Measurements from ENCODE around the gene SRP9.
"Not testable (repeated sequence)": the region's sequence is repeated elsewhere in the genome, so short reads cannot be mapped to it uniquely, and the experiment has no call there.

SRP9 gene

DNA sequence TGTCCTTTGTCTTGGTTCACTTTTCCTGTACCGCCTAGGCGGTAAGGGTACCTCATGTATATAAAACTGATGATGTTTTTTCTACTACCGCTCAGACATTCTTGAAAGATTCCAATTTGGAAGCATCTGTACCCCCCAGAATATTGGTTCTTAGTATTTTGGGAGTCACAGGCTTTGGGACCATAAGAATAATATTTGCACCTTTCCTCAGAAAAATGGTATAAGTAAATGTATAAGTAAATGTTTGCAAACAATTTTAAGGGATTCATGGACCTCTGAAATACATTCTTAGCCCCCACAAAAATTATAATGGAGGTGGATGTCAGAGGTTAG is 677 bp downstream of the SRP9 start:
- no peak for DNase-seq

DNA sequence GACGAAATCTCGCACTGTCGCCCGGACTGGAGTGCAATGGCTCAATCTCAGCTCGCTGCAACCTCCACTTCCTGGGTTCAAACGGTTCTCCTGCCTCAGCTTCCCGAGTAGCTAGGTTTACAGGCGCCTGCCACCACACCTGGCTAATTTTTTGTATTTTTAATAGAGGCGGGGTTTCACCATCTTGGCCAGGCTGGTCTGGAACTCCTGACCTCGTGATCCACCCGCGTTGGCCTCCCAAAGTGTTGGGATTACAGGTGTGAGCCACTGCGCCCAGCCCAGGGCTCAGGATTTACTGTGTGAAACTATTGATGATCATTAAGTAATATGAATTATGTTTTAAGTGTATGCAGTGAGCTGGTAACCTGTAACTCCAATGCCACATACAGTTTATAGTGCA is 1.5 kb downstream of the SRP9 start:
- DNase-seq: not testable (repeated sequence)

DNA sequence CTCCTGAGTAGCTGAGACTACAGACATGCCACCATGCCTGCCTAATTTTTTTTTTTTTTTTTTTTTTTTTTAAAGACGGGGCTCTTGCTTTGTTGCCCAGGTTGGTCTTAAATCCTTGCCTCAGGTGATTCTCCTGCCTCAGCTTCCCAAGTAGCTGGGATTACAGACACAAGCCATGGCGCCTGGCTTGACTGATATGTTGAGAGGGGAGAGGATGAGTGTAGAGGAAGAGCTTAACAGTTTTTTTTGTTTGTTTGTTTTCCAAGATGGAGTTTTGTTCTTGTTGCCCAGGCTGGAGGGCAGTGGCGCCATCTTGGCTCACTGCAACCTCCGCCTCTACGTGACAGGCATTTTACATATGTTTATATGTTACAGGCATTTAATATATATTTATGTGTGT is 2.5 kb downstream of the SRP9 start:
- DNase-seq: no peak

DNA sequence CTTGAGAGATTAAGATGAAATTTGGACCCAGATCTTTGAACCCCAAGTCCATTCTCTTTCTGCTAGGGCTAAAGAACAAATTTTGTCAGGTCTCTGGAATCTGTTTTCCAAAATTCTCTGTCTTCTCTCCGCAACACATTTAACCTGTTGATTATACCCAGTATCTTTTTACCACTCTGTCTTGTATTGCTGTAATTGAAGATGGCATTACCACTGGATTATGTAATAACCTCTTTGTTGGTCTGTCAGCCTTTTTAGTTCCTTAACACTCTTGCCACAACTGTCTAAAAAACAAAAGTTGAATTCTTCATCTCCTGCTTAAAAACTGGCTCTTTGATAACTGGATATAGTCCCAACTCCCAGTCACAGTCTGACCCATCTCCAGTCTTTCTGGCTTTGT is 3.0 kb downstream of the SRP9 start:
- DNase-seq: no peak

DNA sequence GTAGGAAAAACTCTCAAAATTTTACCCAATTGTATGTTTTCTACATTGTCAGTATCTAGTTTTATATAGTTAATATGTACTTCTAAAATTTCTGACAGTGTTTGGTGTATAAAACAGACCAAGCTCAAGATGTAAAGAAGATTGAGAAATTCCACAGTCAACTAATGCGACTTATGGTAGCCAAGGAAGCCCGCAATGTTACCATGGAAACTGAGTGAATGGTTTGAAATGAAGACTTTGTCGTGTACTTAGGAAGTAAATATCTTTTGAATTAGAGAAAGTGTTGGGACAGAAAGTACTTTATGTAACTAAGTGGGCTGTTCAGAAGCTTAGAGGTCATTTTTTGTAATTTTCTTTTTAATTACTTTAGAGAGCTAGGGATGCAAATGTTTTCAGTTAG is 11.5 kb downstream of the SRP9 start:
- DNase-seq: not testable (repeated sequence)

DNA sequence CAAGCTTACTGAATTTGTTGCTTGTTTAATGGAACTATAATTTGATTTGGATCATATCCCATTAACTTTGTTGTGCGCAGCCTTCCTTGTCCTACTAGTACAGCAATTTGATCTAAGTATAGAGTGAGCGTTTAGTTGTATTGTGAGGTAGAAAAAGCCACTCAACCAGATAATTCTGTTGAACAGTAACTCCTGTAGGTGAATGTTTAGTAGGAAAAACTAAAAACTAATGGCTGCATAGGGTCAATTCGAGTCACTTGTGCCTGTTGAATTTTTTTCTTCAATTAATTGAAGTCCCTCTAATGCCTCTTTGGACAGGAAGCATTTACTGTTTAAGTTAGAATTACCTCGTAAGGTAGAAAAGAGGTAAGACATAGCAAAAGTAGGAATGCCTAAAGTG is 17.3 kb downstream of the SRP9 start:
- DNase-seq: no peak

DNA sequence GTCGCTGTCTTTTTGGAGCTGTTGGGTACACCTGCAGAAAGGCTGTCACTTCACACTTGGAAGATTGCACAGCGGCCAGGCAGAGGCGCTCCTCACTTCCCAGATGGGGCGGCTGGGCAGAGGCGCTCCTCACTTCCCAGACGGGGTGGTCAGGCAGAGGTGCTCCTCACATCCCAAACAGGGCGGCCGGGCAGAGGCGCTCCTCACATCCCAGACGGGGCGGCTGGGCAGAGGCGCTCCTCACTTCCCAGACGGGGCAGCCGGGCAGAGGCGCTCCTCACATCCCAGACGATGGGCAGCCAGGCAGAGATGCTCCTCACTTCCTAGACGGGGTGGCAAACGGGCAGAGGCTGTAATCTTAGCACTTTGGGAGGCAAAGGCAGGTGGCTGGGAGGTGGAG is 18.5 kb downstream of the SRP9 start:
- DNase-seq: not testable (repeated sequence)

DNA sequence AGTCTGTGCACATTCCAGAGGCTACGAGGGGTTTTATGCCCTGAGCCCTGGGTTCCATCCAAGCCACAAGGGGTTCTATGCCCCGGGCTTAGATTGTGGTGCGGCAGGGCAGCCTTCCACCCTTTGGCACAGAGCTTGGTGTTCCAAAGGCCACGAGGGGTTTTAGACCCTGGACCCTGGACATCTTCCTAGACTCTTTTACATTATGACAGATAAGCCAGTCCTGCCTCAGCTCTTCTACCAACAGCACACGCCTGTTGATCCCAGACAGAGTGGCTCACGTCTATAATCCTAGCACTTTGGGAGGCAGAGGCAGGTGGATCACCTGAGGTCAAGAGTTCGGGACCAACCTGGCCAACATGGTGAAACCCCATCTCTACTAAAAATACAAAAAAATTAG is 23.5 kb downstream of the SRP9 start:
- DNase-seq: not testable (repeated sequence)

DNA sequence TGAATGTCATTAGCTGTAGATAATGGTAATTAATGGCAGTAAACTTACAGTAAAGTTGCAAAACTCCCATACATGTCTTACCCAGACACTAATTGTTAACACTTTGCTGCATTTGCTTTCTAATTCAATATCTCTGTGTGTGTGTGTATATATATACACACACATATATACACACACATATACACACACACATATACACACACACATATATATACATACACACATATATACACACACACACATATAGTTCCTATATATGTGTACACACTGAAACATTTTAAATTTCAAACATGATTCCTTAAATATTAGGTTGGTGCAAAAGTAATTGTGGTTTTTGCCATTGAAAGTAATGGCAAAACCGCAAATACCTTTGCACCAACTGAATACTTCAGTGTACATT is 28.6 kb downstream of the SRP9 start:
- DNase-seq: no peak

DNA sequence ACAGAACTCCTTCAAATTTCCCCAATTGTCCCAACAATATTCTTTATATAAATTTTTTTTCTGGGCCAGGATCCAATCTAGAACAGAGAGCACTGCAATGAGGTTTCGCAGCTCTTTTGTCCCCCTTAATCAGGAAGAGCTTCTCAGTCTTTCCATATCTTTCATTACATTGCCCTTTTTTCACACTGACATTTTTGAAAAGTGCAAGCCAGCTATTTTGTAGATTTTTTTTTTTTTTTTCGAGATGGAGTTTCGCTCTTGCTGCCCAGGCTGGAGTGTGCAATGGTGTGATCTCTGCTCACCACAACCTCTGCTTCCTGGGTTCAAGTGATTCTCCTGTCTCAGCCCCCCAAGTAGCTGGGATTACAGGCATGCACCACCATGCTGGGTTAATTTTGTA is 29.1 kb downstream of the SRP9 start:
- not testable (repeated sequence) for DNase-seq

DNA sequence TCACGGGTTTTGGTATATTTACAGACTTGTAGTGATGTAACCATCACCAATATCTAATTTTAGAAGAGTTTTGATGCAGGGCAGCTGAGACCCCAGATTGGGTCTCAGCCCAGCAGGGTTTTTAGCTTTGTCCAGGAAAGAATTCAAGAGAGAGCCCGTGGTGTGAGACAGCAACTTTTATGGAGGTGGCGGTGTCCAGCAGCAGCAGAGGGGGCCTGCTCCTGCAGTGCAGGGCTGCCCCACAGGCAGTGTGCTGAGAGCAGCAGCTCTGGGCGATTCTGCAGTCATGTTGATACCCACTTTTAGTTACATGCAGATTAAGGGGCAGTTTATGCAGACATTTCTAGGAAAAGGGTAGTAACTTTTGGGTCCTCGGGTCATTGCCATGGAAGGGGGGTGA is 30.5 kb downstream of the SRP9 start:
- DNase-seq: no peak

DNA sequence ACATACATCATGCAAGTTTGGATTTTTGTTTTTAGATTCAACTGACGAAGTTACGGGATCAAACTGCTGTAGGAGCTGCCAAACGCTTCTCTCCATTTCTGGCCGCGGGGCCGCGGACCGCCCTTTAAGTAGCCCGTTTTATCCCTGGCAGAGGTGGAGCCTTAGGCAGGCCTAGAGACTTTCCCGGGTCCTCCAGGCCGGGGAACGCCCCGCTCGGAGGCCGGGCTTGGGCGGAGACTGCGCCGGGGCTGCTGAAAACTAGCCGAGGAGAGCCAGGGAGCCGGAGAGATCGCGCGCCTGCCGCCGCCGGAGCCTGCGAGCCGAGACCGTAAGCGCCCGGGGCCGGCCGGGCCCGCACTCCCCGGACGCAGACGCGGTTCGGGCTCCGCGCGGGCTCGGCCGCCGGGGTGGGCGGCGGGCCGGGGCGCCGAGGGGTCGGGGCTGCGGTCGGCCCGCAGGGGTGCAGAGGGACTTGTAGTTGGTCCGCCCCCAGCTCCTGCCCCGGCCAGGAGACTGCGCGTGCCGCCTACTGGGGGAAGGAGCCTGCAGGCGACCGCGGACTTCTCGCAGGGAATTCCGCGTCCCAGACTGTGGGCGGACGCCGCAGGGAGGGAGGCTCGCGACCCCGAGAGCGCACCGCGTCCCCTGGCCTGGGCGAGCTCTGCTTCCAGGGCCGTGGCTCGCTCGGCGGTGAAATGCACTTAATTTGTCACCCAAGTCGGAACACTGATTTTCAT is 32.4 kb downstream of the SRP9 start, which contains the start of gene EPHX1:
Gene EPHX1, plus strand, starts transcription at position 283 of the 737 bp plus-strand sequence. CDS start 18,606 bp downstream, outside the sequence.
- DNase-seq: peak; percentile 94

DNA sequence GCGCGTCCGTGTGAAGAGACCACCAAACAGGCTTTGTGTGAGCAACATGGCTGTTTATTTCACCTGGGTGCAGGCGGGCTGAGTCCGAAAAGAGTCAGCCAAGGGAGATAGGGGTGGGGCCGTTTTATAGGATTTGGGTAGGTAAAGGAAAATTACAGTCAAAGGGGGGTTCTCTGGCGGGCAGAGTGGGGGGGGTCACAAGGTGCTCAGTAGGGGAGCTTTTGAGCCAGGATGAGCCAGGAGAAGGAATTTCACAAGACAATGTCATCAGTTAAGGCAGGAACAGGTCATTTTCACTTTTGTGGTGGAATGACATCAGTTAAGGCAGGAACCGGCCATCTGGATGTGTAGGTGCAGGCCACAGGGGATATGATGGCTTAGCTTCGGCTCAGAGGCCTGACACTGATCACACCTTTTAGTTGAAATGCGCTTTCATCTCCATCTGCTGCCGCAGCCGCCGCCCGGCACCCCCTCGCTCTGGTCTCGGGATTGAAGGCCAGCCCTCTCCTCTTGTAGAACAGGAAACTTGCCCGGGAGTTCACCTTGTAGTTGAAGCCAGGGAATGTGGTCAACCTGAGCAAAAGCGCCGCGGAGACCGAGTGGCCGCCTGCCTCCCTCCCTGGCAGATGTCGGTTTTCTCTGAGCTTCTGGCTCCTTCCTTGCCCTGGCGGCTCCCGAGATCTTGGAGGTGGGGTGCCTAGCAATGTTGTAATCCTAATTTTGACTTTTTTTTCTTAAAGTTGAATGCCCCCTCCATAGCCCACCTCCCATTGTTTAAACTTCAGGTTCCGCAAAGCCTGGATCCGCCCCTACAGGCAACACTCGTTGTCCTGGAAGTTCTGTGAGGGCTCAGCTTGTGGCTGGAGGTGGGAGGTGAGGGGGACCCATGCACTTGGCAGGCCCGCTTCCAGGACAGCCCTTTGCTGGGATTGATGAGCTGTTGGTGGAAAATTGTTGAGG is 33.2 kb downstream of the SRP9 start:
- DNase-seq: peak; percentile 73

DNA sequence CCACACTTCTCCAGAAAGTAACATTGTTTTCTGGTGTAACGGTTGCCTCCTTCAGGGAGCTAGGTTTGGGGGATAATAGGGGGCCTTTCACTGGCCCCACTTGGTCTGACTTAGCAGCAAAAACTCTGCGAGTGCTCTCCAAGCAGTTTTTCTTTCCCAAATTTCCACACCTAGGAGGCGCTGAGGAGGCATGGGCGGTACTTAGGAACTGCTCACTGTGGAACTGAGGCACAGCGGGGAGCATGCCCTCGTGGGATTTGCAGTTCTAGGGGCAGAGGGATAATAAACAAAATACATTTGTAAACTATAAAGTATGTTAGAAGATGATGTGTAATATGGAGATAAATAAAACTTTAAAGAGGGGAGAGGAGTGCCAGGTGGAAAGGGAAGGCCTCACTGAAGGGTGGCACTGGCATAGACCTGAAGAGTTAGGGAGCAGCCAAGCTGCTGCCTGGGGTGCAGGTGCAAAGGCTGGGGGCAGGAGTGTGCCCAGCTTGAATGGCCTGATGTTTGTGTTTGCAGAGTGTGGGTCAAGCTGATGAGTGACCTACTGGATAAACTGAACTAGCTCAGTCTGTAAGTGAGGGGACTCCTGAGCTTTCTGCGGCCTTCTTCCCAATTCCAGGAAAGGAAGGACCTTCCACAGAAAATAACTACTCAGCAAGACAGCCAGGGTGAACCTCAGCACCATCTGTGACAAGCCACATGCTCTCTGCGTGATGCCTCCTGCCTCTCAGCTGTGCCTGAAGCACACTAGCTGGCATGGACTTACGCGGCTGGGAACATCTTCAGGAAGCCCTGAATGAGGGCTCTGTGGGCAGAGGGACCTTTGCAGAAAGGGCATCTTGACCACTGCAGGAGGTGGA is 34.2 kb downstream of the SRP9 start:
- no peak for DNase-seq

DNA sequence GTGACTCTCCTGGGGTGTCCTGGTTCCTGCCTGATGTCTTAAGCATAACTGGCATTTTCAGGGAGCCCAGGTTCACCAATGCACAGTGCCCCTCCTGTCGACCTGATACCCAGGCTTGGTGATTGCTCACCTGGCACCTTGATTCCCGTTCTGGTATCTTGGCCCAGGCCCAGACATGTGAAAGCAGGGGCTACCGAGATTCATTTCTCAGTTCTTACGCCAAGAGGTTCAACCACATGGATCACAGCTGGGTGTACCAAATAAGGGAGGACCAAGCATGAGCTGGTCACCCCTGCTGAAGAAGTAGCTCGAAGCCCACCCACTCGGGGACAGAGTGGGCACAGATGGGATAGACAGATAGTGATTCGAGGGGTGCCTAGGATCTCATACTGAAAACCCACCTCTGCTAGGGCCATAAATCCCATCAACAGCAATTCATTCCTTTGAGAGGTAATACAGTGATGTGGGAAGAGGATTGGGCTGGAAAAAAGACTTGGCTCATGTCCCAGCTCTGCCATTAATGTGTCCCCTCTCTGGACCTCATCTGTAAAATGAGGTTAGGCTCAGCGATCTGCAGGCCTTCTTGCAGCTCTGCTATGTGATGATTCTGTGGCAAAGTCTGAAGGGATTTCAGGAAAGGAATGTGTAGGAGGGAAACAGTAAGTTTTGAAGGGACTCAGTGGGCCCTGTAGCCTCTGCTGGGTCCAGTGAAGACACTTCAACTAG is 35.0 kb downstream of the SRP9 start:
- no peak for DNase-seq

DNA sequence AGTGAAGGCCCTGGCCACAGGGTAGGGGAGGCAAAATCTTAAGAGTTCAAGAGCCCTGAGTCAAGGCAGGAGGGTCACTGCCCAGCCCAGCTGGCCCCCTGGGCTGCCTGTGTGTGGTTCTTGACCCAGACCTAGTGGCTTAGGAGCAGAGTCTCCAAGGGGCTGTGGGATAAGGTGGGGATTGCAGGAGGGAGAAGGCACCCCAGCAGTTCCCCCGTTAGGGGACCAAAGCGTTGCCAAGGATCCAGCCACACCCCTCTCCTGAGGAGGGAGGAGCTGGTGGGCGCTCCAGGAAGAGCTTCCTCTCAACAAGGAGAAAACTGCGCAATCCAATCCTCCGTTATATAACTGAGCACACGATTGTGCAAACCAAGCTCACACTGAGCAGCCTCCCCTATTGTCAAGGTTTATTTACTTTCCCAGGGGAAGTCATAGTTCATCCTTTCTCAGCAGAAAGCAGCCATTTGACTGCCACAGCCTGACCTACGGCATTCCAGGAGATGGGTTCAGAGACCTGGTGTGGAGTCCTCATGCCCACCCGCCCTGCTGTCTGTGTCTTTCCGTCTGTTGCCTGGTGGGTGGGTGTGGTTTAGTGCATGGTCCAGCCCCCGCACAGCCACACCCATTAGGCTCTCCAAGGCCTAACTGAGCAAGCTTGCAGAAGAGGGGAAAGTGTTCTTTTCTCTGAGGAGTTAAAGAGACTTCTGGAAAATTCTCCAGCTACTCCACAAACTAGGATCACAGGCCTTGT is 35.8 kb downstream of the SRP9 start:
- no peak for DNase-seq

DNA sequence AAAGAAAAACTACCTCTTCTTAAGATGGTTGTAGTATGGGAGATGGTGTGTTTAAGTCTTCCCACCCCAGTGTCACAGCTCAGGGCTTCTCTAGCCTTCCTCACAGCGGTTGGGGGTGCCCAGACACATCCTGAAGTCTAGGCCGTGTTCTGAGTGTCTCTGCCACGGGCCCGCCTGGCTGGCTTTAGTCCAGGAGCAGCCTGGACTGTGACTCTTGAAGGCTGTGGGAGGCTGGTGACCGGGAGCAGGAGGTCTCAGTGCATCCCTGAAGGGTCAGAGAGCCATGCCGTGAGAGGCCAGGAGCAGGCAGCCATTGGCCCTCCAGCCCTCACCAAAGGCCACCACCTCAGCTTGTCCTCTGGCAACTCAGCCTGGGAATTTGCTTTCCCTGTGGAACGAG is 36.8 kb downstream of the SRP9 start:
- DNase-seq: no peak

DNA sequence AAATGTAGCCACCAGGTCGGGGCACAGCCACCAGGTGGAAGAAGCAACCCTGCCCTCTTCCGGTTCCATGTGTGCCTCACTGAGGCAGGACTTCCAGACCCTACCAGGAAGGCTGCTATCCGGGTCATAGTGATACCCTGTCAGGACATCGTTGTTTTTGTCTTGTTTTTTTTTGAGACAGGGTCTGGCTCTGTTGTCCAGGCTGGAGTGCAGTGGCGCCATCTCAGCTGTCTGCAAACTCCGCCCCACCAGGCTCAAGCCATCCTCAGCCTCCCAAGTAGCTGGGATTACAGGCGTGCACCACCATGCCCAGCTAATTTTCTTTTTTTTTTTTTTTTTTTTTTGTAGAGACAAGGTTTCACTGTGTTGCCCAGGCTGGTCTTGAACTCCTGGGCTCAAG is 37.5 kb downstream of the SRP9 start:
- not testable (repeated sequence) for DNase-seq

DNA sequence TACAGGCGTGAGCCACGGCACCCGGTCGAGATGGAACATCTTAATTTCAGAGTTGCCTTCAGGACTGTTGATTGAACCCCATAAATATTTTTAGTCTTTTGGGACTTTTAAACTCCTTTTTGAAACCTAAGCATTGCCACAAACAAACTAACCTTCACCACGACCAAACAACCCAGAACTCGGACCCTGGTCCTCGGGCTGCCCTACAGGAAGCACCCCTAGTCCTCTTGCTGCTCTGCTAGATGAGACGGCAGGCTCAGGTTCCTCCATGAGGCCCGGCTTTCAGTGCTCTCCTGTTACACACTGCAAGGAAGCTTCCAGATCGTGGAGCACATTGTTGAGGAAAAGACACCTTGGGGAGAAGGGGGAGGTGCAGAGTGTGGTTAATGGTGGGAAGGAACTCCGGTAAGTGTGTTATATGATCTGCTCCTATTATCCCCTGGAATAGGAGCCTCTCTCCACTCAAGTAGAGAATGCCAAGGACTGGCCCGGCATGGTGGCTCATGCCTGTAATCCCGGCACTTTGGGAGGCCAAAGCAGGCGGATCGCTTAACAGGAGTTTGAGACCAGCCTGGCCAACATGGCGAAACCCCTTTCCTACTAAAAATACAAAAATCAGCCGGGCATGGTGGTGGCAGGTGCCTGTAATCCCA is 38.0 kb downstream of the SRP9 start:
- no peak for DNase-seq

DNA sequence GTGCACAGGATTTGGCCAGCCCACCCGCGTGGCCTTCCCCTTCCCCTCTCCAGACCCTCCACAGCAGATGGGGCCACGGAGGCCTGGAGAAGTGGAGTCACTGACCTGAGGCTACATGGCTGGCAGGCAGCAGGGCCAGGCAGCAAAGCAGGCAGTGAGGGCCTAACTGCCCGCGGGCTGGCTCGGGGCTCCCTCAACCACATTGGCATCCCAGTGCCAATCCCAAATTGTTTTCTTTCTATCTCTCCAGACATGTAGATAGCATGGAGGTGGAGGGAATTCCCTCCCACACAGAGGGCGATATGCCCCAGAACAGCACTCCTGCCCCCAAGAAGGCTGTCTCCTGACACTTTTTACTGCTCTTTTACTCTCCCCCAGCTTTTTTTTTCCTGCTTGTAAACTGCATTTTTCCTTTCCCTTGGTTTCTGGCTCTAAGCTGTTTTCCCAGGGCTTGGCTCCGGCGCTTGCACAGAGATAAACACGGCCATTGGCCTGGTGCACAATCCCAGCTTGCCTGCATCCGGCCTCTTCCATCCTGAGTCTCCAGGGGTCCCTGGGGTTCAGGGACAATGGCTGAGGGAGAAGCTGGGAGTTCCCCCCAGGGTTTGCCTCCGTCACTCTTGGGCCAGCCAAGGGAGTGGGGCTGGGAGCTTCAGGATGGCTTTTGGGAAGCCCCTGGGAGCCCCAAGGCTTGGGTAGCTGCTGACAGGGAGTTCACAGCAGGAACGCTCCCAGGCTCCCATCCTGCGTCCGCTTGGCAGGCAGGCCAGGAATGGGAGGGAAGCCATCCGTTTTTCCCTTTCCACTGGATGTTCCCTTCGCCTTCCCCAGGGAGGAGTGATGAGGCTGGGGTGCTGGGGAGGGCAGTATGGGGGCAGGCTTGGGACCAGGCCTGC is 39.3 kb downstream of the SRP9 start:
- DNase-seq: peak; percentile 65

All from right forelimb (tissue), 1 donor.